Dermis blood vessel endothelial cell (primary cell): ENCODE measurements around the gene FADS3. TPM values are rescaled to one million over a fixed set of nuclear protein-coding genes. Genes with fewer than 3 reads are reported as not detected.
A peak's percentile ranks its signal among the peaks of the same experiment; 100 is the strongest.
"Not testable (repeated sequence)": the region's sequence is repeated elsewhere in the genome, so short reads cannot be mapped to it uniquely, and the experiment has no call there.

ENCODE experiments used
- DNase-seq: peaks from one replicate; pipeline ENCODE4 v3.0.0; 2010
- total RNA-seq: library from RNA; depleted of rRNA; stranded (reverse); fragments of >200 nt; gene quantifications from 2 replicates; pipeline ENCODE4 v1.2.3, GENCODE V29; 2014

Gene FADS3
- total RNA-seq, 1 donor from 2014 or later: 242 TPM

DNA sequence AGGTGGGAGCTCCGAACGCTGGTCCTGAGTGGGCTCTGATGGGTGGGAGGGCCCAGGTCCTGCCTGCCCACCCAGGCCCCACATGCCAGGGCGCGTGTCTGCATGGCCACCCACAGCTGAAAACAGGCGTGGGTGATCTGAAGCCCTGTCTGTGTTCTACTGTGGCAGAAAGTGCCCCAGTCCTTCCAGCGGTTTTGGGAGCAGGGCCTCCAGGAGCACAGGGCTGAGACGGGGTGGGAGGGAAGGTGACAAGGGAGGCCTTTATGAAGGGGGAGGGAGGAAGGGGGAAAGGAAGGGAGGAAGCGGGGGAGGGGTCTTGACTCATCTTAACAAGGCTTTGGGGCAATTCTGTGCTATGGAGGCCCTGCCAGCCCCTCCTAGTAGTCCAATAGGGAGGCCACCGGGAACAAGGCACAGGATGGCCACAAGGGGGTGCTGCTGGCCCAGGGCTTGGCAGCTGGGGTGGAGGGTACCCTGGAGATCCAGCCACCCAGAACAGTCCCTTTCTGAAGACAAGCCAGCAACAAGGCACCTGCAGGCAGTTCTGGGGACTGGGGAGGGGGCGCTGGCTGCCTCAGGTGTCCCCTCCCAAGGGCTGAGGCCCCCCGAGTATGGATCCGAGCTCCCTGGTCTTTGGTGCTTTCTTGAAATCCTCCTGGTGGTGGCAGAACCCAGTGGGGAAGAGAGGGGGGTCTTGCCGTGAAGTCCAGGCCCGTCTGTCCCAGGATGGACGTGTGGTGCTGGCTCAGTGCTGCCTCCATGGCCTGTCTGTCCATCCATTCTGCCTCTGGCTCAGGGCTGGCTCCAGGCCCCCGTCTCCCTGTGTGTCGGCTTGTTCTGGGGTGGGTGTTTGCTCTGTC lies 6.3 kb upstream of the FADS3 start:
- peak; percentile 82 for DNase-seq

DNA sequence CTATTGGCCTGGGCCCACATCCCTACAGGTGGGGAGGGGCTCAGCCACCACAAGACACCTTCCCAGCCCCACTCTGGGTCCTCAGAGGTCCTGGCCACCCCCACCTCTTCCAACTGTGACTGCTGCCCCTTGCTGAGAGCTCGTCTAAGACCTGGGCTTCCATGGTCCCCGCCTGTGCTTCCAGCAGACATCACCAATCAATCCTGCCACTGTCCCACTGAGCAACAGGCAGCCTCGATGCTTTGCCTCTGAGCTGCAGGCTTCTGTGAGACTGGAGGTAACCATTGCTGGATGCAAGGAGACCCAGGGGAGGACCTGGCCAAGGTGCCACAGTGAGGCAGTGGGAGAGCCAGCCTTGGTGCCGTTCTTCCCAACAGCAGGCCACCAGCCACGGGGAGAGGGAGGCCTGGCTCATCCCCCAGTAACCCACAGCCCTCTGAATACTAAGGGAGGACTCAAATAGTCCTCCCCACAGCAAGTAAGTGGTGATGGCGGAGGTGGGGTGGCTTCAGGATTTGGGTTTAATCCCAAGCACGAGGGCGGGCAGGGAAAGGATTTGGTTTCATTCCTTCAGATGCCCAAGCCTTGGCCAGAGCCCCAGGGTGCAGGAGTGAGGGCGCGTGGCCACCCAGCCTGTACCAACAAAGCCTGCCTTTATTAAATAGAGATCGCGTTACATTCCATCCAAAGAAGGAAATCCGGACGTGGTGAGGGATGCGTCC lies 5.5 kb upstream of the FADS3 start:
- DNase-seq: no peak

DNA sequence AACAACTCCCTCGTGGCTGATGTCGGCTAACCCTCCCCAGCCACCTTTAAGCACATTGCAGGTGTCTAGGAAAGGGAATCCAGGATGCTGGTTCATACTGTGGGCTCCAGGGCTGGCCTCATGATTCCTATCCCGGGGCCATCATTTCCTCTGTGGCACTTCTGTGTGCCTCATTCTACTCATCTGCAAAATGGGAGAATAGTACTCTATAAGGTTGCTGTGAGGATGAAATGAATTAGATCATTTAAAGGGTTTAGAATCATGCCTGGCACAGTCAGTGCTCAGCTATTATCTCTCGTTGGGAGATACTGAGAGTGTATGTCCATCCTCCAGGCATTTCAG lies 4.3 kb upstream of the FADS3 start:
- no peak for DNase-seq

DNA sequence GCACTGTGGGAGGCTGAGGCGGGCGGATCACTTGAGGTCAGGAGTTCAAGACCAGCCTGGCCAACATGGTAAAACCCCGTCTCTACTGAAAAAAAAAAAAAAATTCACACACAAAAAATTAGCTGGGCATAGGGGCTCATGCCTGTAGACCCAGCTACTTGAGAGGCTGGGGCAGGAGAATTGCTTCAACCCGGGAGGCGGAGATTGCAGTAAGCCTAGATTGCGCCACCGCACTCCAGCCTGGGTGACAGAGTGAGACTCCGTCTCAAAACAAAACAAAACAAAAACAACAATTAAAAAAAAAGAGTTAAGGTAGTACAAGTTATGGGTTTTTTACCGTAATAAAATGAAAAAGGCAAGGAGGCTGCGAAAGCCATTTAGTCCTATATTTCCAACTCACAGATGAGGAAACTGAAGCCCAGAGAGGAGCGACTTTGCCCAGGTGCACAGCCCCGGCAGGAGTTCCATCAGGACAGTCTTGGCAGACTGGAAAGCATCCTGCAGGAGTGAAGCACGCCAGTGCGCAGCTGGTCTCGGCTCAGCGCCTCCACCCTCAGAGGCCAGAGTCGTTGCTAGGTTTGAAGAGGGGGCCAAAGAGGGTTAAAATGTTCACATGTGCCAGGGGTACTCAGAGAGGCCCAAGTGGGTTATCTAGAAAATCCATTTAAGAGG lies 3.8 kb upstream of the FADS3 start:
- DNase-seq: no peak

DNA sequence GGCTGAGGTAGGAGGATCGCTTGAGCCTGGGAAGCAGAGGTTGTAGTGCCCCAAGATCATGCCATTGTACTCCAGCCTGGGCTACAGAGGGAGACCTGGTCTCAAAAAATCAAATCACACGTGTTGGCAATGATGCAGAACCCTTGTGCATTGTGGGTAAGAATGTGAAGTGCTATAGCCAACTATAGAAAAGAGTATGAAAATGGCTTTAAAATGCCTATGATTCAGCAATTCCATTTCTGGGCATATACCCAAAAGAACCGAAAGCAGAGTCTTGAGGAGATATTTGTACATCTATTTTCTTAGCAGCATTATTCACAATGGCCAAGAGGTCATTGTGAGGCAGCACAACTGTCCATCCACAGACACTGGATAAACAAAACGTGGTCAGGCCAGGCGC lies 2.6 kb upstream of the FADS3 start:
- DNase-seq: peak; percentile 63

DNA sequence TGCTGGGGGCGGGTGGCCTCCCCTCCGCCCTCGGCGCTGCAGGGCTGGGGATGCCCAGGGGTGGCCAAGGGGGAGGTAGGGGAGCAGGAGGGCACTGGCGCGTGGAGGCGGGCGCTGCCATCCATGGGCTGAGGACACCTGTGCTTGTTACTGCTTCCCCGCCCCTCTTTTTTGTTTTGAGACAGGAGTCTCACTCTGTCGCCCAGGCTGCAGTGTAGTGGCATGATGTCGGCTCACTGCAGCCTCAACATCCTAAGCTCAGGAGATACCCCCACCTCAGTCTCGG lies 683 bp upstream of the FADS3 start:
- DNase-seq: no peak

DNA sequence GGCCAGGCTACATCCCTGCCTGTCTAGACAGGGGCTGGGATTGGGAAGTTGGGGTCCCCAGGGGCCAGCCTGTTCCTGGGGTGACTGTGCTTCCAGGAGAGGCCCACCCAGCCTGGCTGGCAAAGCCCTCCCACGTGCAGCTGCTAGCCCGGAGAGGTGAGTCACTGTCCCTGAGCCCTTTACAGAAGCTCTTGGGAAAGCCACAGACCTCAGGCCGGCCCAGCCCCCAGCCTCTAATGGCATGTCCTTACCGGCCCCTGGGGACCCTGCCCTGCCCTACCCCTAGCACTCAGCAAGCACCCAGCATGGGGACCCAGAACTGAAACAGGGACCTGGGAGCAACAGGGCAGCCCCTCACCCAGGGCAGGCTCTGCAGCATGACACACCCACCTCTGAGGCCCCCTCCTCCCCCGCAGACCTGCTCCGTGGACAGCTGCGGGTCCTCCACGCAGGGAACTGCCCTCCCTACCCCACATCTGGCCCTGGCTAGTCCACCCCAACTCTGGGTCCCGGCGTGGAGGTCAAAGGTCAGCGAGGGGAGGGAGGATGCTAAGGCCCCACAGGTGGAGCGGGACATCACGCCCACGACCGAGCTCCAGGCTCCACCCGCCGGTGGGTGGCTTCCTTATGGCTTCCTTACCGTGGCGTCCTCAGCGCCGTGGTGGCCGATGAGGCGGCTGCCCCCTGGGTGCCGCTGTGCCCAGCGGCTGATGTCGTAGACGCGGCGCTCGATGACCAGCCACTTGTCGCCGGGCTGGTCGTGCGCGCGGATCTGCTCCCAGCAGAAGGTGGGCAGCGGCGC lies 615 bp downstream of the FADS3 start:
- peak; percentile 82 for DNase-seq

DNA sequence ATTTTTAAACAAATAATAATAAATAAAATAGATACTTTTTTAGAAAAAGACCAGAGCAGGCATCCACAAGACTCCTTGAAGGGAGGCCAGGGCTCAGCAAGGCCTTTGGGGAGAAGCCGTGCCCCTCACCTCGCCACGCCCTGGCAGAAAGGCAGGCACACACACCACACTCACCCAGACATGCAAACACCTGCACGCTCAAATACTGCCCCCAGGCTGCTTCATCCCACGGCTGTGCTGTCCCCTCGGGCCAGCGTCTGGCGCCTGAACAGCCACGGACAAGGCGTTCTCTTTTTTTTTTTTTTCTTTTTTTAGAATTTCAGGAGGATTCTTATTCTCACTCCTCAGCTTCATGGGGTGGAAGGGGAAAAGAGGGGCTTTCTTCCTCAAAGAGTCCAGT lies 1.5 kb downstream of the FADS3 start:
- no peak for DNase-seq

DNA sequence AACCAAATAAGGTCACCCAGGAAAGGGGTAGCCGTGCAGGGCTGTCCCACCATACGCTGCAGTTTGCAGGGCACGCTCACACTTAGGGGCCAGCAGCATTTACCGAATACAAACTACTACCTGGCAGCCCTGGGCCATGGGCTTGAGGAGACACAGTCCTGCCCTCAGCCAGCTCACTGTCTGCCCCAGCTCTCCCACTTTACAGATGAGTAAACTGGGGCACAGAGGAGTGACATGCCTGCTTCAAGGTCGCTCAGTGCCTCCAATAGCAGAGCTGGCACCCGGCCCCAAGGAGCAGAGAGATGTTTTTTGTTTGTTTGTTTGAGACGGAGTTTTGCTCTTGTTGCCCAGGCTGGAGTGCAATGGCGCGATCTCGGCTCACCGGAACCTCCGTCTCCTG lies 2.8 kb downstream of the FADS3 start:
- no peak for DNase-seq

DNA sequence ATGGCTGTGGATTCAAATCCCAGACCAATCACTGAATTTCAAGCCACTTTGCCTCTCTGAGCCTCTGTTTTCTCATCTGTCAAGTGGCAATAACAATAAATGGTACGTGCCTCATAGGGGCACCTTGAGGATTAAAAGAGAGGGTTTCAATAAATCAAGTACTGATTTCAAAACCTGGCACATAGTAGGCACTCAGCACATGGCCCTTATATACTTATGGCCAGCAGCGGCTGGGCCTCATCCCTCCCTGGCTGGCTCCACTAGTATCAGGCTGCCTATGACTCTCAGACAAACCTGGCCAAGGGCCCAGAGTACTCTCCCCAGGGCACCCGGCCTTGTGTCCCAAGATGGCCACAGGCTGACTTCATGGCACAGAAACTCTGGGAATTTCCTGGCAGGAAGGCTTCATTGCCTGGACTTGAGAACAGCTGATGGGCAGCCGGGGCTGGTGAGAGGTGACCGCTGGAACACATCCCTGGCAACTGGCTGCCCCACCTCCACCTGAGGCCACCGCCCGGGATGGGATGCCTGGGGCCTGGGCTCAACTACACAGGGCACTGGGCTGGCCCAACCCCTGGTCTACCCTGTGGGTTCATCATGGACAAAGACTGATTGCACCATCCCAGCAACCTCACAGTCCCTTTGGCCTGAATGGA lies 3.4 kb downstream of the FADS3 start:
- DNase-seq: peak; percentile 99

DNA sequence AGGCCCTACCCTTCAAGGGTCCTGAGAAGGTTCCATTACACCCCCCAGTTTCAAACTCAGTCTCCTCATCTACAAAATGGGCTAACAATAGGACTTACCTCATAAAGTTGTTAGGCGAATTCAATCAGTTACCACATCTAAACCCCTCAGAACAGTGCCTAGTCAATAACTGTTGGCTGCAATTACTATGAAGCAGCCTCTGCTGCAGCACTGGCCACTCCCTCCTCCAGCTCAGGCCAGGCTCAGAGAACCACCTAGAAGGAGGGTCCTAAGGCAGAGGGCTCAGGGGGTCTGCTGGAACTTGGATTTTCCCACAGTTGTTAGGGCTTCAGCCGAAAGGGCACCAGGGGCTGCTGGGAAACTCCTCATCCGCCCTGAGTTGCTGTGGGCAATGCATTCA lies 4.7 kb downstream of the FADS3 start:
- DNase-seq: no peak

DNA sequence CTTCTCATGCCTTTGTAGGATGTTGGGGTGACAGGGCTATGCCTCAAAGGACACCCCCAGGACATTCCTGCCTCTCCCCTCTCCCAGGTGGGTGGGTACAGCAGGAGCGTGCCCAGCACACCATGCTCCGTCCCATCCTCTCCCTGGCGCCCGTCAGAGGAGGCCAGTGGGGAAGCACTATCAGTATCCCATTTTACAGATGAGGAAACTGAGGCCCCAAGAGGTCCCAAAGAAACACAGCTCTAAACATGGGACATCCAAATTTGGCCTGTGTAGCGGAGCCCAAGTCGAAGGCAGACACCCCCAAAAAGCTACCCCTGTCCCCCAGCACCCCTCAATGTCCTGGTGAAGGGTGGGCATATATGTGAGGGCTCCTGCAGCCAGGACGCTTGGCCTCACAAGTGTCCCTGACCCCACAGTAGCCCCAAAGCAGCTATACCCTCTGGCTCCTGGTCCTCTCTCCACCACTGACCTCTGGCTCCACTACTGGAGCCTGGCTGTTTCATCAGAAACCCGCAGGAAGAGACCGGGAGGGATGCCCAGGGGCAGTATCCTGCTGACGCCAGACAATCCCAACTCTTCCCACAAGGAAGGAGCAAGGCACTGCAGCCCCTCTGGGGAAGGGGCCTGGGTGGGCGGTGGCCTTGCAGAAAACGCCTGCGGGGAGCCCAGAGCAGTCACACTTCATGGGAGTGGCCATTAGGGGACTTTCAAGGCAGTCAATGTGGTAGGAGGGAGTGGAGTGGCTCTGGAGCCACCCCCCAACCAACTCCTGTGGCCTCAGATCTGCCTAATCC lies 5.4 kb downstream of the FADS3 start:
- DNase-seq: no peak

DNA sequence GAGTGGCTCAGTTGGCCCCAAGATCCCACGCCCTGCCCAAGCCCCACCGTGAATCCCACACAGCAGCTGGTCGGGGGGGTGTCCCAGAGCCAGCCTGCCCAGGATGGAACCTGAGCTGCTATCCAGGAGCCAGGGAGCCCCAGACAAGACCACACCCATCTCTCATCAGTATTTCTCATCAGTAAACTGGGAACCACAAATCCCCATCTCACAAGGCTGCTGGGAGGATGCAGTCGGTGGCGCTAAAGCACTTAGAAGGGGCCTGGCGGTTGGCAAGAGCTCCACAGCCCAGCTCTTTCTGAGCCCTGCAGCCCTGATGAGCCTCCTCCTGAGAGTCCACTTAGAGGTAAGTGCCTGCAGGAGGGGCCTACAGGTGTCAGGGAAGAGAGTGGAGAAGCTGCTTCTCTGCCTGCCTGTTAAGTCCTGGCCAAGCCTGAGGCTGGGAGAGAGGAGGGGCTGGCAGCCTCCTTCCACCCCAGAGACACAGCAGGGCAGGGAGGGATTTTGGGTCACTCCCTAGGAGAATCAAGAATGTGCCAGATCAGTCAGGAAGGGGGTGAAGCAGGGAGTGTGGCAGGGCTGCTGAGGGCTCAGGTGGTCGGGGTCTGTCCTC lies 6.1 kb downstream of the FADS3 start:
- no peak for DNase-seq

DNA sequence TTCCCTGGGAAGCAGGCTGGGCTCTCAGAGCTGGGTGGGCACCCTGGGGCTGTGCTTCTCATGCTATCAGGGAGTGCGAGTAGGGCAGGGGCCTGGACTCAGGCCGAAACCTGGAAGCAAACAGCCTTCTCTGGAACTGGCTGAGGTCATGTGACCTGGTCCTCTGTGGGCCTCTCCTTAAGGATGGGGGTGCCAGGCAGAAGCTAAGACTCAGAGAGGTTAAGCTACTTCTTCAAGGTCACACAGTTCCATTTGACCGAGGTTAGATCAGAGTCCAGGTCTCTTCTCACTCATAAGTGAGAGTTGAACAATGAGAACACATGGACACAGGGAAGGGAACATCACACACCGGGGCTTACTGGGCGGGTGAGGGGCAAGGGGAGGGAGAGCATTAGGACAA lies 7.4 kb downstream of the FADS3 start:
- no peak for DNase-seq

DNA sequence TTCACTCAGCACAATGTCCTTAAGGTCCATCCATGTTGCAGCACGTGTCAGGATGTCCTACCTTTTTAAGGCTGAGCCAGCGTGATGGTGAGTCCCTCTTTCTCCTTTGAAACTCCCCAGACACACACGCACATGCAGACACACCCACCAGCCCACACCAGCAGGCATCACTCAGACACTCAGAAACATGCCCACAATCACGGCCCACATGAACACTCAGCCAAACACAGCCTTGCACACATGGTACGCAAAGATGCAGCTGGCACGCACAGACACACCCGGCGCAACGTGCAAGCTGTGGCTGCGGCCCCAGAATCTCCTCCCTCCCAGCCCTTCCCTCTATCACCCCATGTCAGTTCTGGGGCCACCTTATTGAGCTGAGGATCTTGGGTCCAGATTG lies 8.0 kb downstream of the FADS3 start:
- no peak for DNase-seq

DNA sequence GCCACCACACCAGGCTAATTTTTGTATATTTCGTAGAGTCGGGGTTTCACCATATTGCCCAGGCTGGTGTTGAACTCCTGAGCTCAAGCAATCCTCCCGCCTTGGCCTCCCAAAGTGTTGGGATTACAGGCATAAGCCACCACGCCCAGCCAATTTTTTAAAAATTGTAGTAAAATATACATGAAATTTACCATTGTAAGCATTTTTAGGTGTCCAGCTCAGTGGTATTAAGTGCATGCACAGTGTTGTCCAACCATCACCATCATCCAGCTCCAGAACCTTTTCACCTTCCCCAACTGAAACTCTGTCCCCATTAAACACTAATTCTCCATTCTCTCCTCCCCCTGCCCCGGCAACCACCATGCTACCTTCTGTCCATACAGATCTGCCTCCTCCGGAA lies 8.5 kb downstream of the FADS3 start:
- no peak for DNase-seq

DNA sequence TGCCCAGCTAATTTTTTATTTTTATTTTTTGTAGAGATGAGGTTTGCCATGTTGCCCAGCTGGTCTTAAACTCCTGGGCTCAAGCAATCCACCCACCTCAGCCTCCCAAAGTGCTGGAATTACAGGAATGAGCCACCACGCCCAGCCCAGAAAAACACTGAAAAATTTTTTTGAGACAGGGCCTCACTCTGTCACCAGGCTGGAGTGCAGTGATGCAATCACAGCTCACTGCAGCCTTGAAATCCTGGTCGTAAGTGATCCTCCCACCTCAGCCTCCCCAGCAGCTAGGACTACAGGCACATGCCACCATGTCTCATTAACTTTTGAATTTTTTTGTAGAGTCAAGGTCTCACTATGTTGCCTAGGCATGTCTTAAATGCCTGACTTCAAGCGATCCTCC lies 9.1 kb downstream of the FADS3 start:
- DNase-seq: not testable (repeated sequence)

DNA sequence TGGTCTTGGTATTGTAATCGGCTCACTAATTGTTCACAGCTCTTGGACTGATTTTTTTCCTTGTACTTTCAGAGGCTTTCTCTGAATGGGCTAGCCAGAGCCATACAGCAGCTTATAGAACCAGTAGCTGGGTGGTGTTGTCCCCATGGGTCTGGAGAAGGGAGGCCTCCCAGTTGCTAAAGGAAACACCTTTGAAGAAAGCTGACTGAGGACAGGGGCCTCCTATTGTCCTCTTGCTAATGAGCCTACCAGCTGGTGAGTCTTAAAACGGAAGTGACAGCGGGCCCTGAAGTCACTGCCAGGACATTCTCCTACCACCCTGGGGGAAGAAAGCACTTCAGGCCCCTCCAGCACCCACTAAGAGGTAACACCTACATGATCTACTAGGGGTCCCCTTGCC lies 9.9 kb downstream of the FADS3 start:
- DNase-seq: peak; percentile 96

DNA sequence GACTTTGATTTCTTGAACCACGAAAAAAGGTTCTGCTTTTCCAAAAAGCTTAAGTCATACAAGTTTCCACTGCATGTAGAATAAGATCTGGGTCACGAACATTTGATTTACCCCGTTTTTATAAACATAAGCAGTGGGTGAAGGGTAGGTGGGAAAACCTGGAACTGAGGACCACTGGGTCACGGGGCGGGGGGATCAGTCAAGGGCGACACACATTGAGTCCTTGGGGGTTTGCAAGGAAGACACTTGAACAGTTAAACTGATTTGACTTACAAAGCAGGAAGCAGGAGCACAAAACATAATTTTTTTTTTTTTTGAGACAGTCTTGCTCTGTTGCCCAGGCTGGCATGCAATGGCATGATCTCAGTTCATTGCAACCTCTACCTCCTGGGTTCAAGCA lies 10.9 kb downstream of the FADS3 start:
- DNase-seq: no peak

DNA sequence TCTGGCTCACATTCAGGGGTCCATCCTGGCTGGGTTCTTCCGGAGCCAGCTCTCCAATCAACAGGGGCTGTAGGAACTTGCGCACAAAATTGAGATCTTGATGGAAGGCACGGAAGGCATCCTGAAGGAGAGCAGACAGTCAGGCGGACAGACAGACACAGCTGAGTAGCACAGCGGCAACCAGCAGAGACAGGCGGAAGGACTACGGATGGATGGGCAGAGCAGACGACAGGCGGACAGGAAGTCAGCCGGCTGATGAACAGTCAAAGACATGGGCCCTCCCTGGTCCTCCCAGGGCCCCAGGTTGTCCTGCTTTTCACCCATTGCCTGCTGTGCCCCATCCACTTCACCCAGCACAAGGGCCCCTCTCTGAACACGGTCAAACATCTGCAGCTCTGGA lies 11.3 kb downstream of the FADS3 start:
- no peak for DNase-seq

DNA sequence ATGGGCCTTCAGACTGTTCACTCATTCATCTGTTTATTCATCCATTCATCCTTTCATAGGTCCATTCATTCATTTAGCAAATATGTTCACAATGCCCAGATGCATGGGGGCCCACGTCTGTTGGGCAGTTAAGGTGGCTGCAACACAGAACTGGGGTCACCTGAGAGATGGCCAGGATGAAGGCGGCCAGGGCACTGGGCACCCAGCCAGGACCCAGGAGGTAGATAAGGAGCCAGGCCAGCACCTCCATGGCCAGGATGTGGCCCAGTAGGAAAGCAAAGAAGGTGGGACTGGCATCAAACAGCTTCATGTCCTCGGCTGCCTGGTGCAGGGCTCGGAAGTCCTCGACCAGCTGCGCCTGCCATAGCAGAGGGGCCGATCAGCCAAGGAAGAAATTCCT lies 12.2 kb downstream of the FADS3 start:
- no peak for DNase-seq
